HG02938 (cell line): Measurements from ENCODE around the gene ZDHHC14.

Experiments
- ATAC-seq: cut with Tn5 transposase; IDR thresholded peaks from one replicate; pipeline ENCODE4 v1.9.1; 2021; ENCODE audit warnings: mild to moderate bottlenecking, moderate library complexity; ENCODE audit not compliant: unreplicated experiment

The ZDHHC14 gene

GRCh38 chr6:157513619-157514485, 132.9 kb downstream of the ZDHHC14 start:
- no peak for ATAC-seq

GRCh38 chr6:157514659-157515496, 133.9 kb downstream of the ZDHHC14 start:
- no peak for ATAC-seq

GRCh38 chr6:157516319-157517026, 135.5 kb downstream of the ZDHHC14 start:
- no peak for ATAC-seq

DNA sequence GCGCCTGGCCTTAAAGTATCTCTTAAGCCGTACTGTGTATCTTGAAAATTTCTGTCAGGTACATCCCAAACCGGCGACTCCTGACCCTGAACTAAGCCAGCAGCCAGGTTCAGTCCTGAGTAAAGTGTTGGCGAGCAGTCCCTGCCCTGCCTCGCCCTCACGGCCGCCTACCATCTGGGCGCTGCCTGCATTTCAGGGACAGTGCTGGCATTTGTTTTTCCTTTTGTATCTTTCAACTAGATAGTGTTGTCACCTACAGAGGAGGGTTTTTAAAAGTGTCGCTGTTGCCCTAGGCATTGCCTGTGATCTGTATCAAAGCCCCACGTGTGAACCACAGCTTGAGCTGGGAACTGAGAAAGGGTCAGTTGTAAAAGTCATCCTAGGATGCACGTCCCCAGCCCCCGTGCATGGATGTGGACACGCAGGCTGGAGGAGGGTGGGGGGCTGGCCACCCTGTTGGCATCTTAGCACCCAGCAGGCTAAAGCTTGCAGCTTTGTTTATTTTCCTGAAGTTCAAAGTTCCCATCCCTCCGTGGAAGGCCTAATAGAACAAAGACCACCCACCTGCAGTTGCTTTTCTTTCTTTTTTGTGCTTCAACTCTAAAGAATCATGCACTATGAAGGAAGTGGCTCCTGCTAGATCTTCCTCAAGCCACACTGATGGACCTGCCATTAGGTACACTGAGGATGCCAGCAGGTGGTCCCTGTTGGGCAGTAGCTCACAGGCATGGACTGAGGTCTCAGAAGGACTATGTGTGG, 136.8 kb downstream of the ZDHHC14 start:
- ATAC-seq = no peak

DNA sequence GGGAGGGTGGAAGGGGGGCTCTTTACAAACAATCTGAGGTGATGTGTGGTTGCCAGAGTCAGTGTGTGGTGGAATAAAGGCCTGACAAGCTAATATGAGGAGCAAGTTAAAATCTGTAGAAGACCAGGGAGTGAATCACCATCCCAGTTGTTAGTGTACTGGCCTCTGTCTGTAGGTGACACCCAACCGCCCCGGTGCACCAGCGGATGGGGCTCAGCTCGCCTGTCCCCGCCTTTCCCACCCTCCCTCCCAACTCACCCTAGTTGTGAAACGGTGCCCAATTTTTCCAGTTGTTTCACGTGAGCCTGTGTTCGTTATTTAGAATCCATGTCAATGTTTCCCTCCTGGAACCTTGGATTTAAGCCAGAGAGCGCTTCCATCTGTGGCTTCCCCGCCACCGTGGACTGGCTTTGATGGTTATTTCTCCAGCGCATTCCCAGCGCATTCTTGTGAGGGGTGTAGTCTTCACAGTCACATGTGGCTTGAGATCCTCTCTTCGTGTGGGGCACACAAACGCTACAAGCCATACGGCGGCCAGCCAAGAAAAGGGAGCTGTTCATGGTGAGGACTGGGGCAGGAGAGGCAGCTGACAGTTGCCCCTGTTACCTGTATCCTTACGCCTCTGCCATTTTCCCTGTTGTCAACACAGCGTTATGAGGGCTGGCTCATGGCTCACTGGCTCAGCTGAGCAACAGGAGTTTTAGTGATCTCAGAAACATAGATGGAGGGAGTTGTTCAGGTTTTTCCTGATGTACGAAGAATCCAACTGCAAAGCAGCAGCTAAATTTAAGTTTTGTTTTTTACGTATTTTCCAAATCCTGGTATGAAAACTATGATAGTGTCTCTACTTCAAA, 137.6 kb downstream of the ZDHHC14 start:
- no peak for ATAC-seq

GRCh38 chr6:157519255-157520116, 138.5 kb downstream of the ZDHHC14 start:
- no peak for ATAC-seq

DNA sequence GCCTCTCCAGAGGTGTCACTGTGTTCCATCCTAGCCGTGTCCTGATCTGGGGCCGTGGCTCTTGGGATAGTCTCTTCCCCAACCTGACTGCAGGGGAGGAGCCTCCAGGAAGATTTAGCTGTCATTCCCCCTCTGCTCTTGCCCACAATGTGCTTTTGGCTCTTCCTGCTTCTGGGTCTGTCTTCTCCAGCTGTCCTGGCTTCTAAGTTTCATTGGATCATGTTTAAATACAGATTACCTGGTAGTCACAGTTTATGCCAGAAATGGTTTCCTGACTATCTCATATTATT, 139.1 kb downstream of the ZDHHC14 start:
- no peak for ATAC-seq

- ATAC-seq = no peak
These were observed 139.8 kb downstream of the ZDHHC14 start for GRCh38 chr6:157520596-157521361.

DNA sequence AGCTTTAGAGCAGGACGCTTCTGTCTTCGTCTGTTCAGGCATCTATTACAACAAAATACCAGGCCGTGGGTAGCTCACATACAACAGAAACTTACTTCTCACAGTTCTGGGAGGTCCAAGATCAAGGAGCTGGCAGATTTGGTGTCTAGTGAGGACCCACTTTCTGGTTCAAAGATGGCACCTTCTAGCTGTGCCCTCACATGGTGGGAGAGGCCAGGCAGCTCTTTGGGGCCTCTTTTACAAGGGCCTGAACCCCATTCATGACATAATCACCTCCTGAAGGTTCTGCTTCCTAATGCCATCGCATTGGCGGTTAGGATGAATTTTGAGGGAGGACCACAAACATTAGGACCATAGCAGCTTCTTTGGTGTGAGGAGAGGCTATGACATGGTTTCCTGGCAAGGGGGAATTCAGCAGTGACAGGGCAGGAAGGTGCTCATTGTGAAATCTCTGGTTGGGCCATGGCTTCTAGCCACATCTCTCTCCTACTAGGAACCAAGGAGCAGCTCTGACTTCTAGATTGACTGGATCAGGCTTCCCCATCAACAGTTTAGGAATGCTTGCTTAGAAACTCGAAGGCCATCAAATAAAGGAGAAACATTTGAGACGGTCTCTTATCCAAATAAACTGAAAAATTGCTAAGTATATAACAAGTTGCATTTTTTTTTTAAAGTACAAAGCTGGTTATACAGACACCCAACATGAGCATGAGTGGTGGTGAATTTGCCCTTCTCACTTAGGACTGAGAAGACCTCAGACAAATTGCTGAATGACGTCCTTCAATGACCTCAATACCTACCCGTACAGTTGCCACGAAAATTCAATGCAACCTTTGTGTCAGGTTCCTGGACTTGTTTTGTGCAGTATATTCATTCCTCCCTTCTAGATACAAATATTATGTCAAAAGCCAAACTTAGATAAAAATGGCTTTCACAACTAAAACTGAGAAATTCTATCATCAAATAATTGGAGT, 140.7 kb downstream of the ZDHHC14 start:
- ATAC-seq = no peak

DNA sequence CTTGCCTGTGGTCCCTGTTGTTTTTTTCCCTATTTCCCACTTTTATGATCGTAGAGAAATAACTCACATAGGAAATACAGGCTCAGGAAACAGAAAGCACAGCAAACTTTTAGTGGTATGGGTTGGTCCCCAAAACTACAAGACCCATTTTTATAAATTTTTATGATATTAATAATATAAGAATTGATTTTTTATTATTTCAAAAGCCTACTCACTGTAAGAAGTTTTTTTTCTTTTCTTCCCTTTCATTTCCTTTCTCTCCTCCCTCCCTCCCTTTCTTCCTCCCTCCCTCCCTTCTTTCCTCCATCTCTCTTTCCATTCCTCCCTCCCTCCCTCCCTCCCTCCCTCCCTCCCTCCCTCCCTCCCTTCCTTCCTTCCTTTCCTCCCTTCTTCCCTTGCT, 141.5 kb downstream of the ZDHHC14 start:
- no peak for ATAC-seq

DNA sequence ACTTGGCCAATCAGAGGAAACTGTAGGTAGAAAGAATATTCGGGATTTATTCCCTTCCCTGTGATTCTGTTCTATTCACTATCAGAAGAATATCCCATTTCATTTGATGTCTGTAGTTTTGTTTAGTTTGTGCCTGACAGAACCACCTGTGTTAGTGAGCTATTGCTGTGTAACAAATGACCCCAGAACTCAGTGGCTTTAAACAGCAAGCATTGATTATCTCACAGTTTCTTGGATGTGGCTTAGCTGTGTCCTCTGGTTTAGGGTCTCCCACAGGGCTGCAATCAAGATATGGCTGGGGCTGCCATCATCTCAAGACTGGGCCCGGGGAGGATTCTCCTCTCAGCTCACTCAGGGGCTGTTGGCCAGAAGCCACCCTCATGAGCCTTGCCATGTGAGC, 143.7 kb downstream of the ZDHHC14 start:
- ATAC-seq = no peak

DNA sequence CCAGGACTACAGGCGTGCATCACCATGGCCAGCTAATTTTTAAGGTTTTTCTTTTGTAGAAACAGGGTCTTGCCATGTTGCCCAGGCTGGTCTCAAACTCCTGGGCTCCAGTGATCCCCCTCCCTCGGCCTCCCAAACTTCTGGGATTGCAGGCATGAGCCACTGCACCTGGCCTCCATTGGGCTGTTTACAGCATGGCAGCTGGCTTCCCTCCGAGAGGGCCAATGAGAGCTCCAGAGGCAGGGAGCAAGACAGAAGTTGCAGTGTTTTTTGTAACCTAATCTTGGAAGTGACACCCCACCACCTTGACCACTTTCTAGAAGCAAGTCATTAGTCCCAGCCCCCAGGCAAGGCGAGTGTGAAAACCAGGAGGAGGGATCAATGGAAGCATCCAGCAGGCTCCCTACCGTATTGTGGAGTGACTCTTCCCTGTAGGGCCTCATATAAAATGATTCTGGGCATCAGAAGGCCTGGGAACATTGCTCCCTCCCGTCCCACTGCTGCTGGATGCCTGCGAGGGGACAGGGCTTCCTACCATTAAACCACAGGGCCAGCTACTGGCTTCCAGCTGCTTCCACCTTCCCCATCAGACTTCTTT, 144.4 kb downstream of the ZDHHC14 start:
- ATAC-seq = no peak

GRCh38 chr6:157525918-157526425, 145.0 kb downstream of the ZDHHC14 start:
- no peak for ATAC-seq

DNA sequence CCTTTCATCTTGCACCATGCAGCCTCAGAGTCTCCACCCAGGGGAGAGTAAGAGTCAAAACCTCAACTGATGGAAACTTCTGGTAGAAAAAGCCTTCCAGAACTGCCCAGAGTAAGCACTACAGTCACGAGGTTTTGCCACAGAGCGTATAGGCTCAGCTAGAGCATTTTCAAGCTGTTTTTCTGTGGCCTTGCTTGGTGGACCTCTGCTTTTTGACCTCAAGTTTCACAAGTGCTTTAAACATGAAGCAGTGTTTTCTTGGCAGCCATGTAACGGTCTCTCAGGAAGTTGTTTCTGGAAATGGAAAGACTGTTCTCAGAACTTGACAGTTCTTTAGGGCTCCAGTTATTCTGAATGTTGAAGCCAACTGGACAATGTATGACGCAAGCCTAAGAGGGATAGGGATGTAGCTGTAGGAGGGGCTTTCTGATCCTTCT, 146.5 kb downstream of the ZDHHC14 start:
- peak; percentile 91 for ATAC-seq

DNA sequence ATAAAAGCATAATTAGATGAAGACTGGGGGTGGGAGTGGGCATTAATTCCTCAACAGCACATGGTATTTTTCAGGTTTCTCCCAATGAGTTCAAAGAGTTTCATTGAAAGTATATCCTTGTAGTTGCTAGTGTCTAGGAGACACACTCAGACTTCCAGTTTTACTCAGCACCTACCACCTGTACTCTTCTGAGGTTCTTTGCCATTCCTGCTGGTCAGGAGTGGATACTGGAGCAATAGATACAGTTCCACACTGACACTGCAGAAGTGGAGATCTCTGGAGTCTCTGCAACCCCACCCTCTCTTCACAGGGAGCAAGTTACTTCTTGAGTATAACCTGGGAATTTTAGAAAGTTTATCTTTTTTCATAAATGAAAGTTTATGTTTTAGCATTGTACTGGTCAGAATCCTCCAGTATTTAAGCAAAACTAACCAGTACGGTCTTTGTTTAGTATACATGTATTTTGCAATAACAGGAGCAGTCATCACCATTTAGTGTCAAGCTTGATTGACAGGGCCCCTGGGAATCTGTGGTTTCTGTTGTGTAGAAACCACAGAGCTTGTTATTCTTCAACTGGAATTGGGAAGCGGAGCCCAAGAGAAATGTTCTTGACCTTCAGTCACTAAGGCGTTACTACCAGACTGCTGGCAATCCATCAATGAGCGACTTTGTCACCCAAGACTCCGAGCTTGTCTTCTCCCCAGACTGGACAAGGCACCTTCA, 148.1 kb downstream of the ZDHHC14 start:
- ATAC-seq = no peak

DNA sequence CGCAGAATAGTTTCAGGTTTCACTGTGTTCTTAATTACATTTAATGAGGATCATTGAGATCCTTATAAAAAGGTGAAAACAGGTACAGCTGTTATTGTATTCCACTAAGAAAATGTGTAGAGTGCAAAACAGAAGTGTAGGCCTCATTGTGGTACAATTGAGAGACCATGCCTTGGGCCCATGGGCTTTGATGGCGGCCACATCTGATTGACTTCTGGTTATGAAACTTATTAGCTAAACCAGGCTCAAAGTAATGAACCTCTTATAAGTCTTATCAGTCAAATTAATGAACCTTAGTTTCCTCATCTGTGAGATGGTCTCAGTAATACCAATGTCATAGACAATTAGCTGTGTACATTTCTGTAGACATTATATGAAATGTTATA, 148.7 kb downstream of the ZDHHC14 start:
- no peak for ATAC-seq
